Ramos (cell line): ENCODE data around the gene MIR17HG.
"Not testable (repeated sequence)": the region's sequence is repeated elsewhere in the genome, so short reads cannot be mapped to it uniquely, and the experiment has no call there.

Source experiments
- in situ Hi-C: fragments of 300-500 bp; cut with MboI; formaldehyde crosslinking; loops from one replicate; pipeline ENCODE4 v1.14.3; 2022; ENCODE audit warnings: low sequenced_read_pairs; ENCODE audit not compliant: unreplicated experiment

The MIR17HG gene

DNA sequence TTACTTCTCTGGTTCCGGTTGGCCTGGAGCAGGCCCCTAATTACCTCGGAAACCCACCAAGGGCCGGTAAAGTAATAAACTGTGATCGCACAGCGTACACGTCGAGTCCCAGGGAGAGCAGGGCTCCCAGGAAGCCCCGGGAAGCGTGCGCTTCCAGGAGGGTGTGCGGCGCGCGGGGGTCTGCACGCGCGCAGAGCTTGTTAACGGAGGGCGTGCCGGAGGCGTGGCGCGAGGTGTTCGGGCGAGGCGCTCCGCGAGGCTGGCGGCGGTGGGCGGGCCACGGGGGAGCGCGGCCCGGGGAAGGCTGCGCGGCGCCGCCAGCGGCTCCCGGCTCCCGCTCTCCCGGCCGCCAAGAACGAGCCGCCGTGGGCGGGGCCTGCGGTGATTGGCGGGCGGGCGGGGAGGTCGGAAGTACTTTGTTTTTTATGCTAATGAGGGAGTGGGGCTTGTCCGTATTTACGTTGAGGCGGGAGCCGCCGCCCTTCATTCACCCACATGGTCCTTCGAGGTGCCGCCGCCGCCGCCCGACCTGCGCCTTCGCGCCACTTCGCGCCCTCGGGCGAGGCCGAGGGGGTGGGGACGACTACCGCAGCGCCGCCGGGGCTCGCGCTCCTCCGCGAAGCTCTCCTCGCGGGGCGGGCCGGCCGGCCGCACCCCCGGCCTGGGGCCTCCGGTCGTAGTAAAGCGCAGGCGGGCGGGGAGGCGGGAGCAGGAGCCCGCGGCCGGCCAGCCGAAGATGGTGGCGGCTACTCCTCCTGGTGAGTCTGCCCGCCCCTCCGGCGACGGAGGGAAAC lies at the start of gene MIR17HG:
Gene MIR17HG, plus strand, starts transcription at position 486 of the 794 bp plus-strand sequence.
- in situ Hi-C loops = no loop called here

DNA sequence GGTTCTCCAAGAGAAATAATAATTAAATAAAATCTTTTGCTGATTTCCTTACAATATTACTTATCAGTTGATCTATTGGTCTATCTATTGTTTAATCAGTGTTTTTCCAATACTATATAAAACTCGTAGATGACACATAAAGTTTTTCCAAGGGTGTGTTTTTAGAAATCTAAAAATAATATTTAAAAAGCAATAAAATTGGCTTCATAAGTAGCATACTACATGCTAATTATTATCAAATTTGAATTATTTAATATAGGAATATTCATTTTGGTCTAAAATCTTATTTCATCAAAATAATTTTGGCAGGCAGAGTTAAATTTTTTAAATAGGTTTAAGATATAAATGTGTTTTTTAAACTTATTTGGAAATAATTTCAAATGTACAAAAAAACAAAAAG lies 49.4 kb upstream of the MIR17HG start:
- in situ Hi-C loops = no loop called here

DNA sequence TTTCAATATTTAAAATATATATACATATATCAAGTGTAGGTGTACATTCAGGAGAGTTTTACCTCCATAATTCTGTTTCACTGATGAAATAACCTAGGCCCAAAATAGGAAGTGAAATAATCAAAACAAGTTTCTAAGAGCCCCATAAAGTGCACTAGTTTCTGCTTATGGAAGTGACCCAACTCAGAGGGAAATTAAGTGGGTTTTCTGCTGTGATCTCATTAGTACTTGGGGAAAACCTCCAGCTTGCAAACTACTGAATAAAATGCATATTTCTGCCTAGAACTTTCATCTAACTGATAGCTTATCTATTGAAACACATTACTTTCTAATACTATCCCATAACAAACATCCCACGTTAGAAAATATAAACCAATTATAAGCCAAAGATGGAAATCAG lies 45.4 kb upstream of the MIR17HG start:
- in situ Hi-C loops = no loop called here

DNA sequence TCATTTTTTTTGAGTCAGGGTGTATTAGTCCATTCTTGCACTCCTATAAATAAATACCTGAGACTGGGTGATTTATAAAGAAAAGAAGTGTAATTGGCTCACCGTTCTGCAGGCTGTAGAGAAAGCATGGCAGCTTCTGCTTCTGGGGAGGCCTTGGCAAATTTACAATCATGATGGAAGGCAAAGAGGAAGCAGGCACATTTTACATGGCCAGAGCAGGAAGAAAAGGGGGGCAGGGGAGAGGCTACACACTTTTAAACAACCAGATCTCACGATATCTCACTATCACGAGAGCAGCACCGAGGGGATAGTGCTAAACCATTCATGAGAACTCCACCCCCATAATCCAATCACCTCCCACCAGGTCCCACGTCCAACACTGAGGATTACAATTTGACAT lies 44.5 kb upstream of the MIR17HG start:
- in situ Hi-C loops = no loop called here

DNA sequence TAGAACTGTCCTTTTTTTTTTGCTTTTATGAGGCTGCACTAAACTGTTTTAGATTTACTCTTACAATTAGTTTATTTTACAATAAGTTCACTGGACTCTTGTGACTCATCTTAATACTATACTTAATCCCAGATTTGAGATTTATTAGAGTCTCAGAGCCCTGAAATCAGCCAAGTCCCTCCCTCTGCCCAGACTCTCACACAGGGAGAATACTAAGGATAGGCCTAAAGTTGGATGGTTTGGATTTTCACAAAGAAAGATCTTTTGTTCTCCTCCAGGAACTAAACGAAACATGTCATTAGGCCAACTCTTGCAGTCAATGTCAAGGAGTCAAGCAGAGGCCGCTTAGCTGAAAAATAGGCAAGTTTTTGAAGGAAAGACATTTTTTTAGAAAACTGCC lies 42.7 kb upstream of the MIR17HG start:
- in situ Hi-C loops = no loop called here

DNA sequence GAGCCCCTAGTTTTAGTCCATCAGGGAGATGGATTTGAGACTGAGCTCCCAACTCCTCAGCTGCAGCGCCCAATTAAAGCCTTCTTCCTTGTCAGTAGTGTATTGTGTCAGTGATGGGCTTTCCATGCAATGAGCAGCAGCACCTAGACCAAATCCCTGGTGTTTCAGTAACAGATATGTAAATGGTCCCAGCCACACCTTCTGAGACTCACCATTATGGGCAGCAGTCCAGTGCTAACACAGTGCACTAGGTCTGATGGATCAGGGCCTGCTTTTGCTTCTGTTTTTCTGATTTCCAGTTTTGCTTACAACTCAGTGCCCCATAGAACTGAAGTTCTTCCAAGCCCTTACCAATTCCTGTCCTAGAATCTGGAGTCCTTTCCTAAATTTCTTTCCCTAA lies 41.8 kb upstream of the MIR17HG start:
- in situ Hi-C loops = no loop called here

DNA sequence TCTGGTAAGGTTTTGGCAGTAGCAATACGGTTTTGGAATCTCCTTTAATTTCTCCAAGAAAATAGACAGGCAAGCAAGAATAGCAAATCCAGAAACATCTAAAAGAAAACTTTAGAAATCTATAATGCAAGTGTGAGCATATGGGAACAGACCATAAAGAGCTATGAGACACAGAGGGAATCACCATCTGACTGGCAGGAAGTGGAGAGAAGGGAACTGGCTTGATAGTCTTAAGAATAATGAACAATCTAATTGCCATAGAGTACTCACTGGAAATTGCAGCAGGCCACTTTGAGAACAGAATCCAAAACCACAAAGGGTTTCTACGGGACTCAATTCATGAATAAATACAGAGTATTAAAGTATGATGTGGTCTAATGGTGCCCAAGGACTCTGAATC lies 39.6 kb upstream of the MIR17HG start:
- in situ Hi-C loops = no loop called here

DNA sequence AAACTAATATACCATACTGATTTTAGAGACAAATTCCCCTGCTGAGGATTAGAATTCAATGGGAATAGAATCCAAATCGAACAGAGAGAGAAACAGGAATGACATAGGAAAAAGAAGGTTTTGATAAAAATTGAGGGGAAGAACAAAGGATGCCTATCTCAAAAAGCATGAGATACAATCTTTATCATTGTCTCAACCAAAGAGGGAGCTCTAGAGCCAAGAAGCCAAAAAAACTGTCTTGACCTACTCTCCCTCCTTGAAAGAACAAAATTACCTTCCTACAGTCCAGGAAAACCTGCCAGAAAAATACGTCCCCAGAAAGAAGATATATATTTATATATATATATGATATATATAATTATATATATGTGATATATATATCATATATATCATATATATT lies 39.2 kb upstream of the MIR17HG start:
- in situ Hi-C loops = no loop called here

DNA sequence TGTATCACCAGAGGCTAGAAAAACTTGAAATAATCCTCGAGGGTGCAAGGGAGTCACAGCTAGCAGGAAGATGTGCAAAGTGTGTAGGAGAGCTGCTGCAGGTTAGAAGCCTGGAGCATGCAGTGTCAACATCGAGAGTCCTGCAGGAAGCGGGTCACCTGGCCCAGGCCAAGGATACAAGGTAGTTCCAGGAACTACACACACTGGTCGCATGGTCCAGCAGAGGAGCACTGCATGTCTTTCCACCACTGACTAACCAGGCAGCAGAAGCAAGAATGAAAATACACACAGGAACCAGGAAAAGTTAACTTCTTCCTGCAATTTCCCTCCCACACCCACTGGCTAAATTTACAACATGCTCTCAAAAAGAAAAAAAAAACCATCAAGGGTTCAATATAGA lies 36.0 kb upstream of the MIR17HG start:
- in situ Hi-C loops = no loop called here

DNA sequence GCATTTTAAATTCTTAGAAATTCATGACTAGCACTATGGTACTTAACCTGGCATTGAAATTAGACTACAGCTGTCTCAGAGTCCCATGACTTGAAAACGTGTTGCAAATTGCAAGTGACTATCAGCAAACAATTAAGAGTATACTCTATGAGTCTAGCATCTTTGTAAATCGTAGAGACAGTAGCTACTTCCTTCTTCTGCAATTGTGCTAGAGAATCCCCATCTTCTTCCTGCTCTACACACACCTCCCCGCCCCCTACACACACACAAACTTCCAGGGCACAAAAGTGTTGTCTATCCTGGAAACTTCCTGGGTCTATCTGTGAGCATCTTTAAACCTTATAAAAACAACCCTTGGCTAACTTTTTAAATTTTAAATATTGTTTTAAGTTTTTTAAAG lies 35.2 kb upstream of the MIR17HG start:
- in situ Hi-C loops = no loop called here

DNA sequence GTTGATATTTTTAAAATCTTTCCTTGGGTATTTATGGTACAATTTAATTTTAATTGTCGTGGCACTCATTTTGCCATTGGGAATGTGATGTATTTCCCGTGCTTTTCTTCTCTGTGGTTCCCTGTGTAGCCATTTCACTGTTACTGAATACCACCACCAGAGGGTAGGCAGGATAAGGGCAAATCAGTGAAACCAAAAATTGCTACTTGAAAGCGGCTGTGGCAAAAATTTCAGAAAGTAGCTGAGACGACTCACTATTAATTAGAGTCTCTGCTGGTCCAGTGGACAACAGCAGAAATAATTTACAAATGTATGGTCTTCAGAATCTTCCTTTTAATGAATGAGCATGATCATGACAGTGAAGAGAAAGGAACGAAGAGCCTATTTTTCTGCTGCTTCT lies 34.4 kb upstream of the MIR17HG start:
- in situ Hi-C loops = no loop called here

DNA sequence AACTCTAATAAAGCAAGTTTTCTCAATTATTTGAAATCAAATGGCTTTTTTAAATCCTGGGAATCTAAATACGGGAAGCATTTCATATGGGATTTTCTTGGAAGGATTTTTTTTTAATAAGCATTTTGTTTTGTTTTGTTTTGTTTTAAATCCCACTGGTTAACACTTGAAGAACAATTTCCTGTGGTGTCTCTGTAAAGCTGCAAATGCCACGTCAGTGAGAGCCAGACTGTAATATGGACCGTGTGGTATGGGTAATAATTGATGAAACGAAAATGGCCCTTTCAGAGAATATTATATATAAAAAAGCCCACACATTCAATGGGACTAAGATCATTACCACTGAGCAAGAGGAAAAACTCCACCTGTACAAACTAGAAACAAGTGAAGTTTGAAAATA lies 33.9 kb upstream of the MIR17HG start:
- in situ Hi-C loops = no loop called here

DNA sequence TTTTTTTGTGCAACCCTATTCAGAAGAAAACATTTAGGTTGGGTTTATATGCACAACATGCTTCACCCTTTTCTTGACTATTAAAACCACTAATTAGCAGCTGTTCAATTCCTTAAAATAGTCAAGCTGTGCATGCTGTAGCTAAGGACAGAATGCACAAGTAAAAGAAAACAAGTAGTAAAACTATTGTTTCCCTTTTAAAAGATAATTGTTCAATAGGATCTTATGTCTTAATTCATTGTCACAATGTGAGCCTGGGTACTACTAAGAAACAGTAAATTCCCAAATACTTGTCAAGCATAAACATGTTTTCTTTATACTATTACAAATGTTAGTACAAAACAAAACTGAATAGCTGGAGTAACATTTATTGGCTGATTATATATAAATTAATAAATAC lies 32.6 kb upstream of the MIR17HG start:
- in situ Hi-C loops = no loop called here

DNA sequence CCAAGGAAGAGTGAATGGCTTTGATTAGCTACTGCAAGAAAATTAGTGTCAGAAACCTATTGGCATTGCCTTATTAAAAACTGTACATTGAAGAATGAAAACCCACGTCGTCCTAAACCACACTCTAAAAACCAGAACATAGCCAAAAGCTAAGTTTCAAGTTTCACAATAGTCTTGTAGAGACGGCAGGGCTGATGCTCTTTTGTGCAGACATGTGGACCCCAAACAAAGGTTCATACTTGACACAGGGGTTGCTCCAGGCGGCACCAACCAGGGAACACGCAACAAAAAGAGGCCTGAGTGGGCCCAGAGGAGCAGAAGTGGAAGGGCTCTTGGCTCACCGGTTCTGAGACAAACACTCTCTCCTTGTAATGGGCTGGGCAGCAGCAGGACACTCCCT lies 28.6 kb upstream of the MIR17HG start:
- in situ Hi-C loops = no loop called here

DNA sequence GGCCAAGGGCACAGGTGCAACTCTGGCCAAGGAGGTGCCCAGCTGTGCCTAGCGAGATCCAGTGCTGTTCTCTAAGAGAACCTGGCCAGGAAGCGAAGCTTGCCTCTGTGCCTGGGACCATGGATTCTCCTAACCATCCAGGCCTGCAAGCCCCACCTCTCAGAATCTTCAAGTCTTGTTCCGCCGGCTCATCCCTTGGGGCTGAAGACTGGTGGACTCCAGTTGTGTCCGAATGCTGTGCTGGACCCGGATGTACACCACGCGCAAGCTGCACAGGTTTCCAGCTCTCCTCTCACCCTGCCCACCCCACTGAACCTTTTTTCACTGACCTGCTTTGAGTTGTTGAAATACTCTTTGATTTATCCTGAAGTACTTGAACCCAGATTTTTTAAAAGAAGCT lies 27.5 kb upstream of the MIR17HG start:
- in situ Hi-C loops = no loop called here

DNA sequence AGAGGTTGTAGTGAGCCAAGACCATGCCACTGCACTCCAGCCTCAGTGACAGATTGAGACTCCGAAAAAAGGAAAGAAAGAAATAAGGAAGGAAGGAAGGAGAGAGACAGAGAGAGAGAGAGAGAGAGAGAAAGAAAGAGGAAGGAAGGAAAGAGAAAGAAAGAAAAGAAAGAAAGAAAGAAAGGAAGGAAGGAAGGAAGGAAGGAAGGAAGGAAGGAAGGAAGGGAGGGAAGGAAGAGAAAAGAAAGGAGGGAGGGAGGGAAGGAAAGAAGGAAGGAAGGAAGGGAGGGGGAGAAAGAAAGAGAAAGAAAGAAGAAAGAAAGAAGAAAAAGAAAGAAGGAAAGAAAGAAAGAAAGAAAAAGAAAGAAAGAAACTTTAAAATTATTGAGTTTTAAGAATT lies 26.5 kb upstream of the MIR17HG start:
- in situ Hi-C loops = not testable (repeated sequence)

DNA sequence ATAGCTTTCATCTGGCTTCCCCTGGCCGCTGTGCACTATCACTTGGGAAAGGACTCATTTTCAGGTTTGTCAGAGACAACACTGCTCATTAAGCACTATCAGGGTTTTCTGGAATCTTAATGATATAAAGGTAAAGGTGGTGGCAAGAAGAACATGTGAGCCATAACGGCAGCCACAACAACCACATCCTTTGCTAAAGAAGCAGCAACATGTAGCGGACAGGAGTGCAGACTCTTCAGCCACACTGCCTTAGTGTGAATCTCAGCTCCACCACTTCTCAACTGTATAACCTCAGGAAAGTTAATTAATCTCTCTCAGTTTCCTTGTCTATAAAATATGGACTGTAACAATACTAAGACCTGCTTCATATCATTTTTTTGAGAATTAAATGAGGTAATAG lies 24.1 kb upstream of the MIR17HG start:
- in situ Hi-C loops = no loop called here

DNA sequence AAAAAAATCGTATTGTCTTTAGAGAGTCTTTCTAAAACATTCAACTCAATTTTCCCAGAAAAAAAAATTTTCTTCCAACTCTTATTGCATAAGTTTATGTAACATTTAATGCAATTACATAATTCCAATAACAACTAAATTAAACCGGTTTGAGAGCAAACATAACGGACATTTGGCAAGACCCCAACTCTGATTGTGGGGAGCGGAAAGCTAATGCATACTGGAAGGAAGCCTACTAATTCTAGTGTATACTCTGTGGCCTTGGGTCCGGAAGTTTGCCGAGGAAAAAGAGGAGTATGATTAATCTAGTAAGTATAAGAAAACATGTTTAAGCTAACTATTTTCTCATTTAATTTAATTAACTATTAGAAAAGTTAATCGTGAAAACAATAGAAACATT lies 21.3 kb upstream of the MIR17HG start:
- in situ Hi-C loops = no loop called here

DNA sequence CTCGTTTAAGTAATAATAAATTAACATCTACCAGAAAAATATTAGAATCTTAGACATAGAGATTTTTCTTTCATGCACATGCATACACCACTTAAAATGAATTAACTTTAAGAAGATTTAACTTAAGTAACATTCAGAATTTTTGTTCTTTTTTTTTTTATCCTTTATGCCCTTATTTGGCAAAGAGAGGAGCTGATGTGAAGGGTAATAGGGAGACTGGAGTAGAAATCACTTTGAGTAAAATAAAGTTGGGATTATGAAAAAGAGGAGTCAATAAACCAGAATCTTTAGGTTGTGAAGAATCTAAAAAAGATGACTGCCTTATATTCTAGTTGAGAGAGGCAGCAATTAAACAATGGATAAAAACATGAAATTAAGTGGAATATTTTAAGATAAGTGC lies 18.8 kb upstream of the MIR17HG start:
- in situ Hi-C loops = no loop called here

DNA sequence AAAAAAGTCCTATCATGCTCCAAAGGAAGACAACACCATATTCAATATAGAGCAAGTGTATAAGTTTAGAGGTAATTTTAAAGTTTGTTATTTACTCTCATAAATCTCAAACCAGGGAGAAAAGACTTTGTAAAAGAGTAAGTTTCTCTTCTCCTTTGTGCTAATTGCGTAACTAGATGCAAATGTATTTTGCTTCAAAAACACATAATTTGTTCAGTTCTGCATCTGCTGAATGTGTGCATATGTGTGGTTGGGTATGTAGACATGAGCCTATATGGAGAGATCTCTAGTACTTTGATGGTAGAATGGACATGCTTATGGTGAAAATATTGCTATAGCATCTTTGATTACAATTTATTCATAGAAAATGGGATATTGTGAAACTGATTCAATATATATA lies 17.8 kb upstream of the MIR17HG start:
- in situ Hi-C loops = no loop called here

DNA sequence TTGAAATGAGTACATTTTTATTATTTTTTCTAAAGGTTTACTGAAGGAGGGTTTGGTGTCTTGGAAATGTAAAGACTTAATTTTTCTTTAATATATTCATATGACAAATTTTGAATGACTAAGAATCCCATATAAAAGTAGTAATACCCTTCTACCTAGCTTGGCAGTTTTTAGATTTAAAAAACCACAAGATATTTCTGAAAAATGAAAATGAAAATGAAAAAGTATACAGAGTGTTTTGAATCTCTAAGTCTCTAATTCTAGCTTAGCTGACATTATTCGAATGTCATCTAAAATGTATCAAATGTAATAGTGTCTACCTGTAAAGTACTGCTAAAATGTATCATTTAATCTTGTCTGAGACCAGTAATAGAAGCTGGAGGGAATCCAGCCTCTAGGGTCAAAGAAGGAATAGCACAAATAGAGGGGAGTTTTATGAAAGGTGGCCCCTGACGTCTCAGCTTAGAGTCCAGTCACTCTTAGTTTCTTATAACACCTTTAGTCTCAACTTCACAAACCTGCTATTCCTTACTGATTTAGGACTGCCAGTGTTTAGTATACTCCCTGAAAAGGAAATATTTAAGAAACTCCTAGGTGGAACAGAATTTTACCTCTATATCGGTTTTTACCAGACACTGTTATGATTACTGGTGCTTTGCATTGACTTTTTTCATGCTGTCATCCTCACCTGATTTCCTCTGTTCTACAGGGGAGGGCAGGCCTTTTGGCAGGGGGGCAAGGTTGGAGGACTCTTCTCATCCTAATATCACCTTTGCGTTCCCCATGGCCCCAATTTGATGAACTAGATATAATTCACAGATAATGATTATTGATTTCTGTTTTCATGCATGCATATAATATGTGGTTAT lies 16.2 kb upstream of the MIR17HG start:
- in situ Hi-C loops = no loop called here

DNA sequence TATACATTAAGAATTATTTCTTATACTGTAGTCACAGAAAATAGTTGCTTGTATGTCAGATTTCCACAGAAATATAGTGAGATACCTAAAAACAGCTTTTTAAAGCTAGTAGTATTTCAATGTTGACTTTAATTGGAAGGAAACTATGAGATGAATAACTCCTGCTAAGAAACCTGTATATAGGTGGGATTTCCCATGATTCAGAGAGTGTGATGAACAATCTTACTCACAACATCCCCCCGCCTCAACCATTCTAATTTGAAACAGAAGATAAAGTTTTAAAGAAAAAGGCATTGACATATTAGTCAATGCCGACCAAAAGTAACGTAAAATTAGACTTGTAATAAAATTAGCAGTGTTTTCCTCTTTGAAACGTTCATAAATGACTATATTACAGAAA lies 1.4 kb upstream of the MIR17HG start:
- in situ Hi-C loops = no loop called here
